OCI-LY3 (cell line): ENCODE measurements around the gene AANAT.

Experiments
- H2AFZ ChIP-seq: fragments of 200-600, 300-600 bp; shearing (Covaris generic); 2 replicates; pipeline ENCODE4 v1.6.0; 2014; ENCODE audit warnings: antibody characterized with exemption, low read depth, low read length
- H3K27ac ChIP-seq: fragments of 200-600, 300-600 bp; sonication (generic); 2 replicates; pipeline ENCODE4 v1.5.1; 2014; ENCODE audit warnings: mild to moderate bottlenecking, low read length, moderate library complexity, mixed read lengths
- H3K27me3 ChIP-seq: fragments of 200-600, 300-600 bp; sonication (generic); 2 replicates; pipeline ENCODE4 v1.6.1; 2014; ENCODE audit warnings: low read depth, low read length, mixed read lengths
- H3K36me3 ChIP-seq: fragments of 200-600, 300-600 bp; sonication (generic); replicated peaks from 2 replicates; pipeline ENCODE3; 2014; ENCODE audit warnings: low read depth, low read length, mixed read lengths
- H3K4me1 ChIP-seq: fragments of 300-600, 200-600 bp; sonication (generic); 2 replicates; pipeline ENCODE4 v1.6.1; 2014; ENCODE audit warnings: low read length, mixed read lengths
- H3K4me2 ChIP-seq: fragments of 200-600, 300-600 bp; sonication (generic); 2 replicates; pipeline ENCODE4 v1.6.1; 2014; ENCODE audit warnings: low read length, mixed read lengths
- H3K4me3 ChIP-seq: fragments of 300-600, 200-600 bp; sonication (generic); 2 replicates; pipeline ENCODE4 v1.5.1; 2014; ENCODE audit warnings: antibody characterized with exemption, mild to moderate bottlenecking, low read length, moderate library complexity
- H3K79me2 ChIP-seq: fragments of 300-600, 200-600 bp; shearing (Covaris generic); 2 replicates; pipeline ENCODE4 v1.6.1; 2014; ENCODE audit warnings: mild to moderate bottlenecking, low read length, mixed read lengths
- H3K9ac ChIP-seq: fragments of 300-600, 200-600 bp; shearing (Covaris generic); 2 replicates; pipeline ENCODE4 v1.6.0; 2014; ENCODE audit warnings: mild to moderate bottlenecking, low read length, moderate library complexity
- H3K9me3 ChIP-seq: fragments of 200-600, 300-600 bp; shearing (Covaris generic); 2 replicates; pipeline ENCODE4 v1.6.1; 2014; ENCODE audit warnings: low read length, mixed read lengths; ENCODE audit not compliant: insufficient read depth
- H4K20me1 ChIP-seq: fragments of 200-600, 300-600 bp; sonication (generic); 2 replicates; pipeline ENCODE4 v1.6.1; 2016; ENCODE audit warnings: low read length, mixed read lengths; ENCODE audit not compliant: insufficient read depth
- CTCF ChIP-seq: fragments of 200-600, 300-600 bp; sonication (generic); IDR thresholded peaks from 2 replicates; pipeline ENCODE4 v1.5.1; 2014; ENCODE audit warnings: antibody characterized with exemption, low read length, low read depth
- EZH2phosphoT487 ChIP-seq: fragments of 200-600 bp; shearing (Covaris generic); IDR thresholded peaks from 2 replicates; pipeline ENCODE4 v1.6.1; 2018; ENCODE audit warnings: antibody characterized with exemption, mixed run types, low read depth

AANAT gene

GRCh38 chr17:76428511-76428910 lies 38.9 kb upstream of the AANAT start:
- TF ChIP-seq CTCF: no peak
- no peak for TF ChIP-seq EZH2phosphoT487
- Histone ChIP-seq H3K27me3 (no peaks in the 10 kb centered on the region), H3K4me3 (no peak overlapping the region), H3K9ac (no peak overlapping the region), H3K27ac (no peak overlapping the region), H3K4me1 (peaks cover 10% of the 10 kb centered on the region), H3K36me3 (no peaks in the 10 kb centered on the region), H2AFZ (no peak overlapping the region), H3K9me3 (no peaks in the 10 kb centered on the region), H3K4me2 (0 out of 2 replicates have a peak overlapping the region, but pooled peaks have one; percentile 7), H4K20me1 (peaks cover 34% of the 10 kb centered on the region), H3K79me2 (peaks cover 47% of the 10 kb centered on the region)

GRCh38 chr17:76431509-76431908 lies 35.9 kb upstream of the AANAT start:
- Histone ChIP-seq H2AFZ (no peak overlapping the region), H4K20me1 (peaks cover 50% of the 10 kb centered on the region), H3K27ac (no peak overlapping the region), H3K4me2 (no peak overlapping the region), H3K9ac (no peak overlapping the region), H3K36me3 (no peaks in the 10 kb centered on the region), H3K4me1 (peaks cover 10% of the 10 kb centered on the region), H3K27me3 (no peaks in the 10 kb centered on the region), H3K79me2 (peaks cover 60% of the 10 kb centered on the region), H3K9me3 (no peaks in the 10 kb centered on the region), H3K4me3 (no peak overlapping the region)
- no peak for TF ChIP-seq CTCF
- TF ChIP-seq EZH2phosphoT487: no peak

GRCh38 chr17:76432004-76432403 lies 35.4 kb upstream of the AANAT start:
- Histone ChIP-seq H3K4me2 (no peak overlapping the region), H3K27me3 (no peaks in the 10 kb centered on the region)
- TF ChIP-seq CTCF (no peak), EZH2phosphoT487 (no peak)

GRCh38 chr17:76432712-76433336 lies 34.6 kb upstream of the AANAT start:
- no peaks in the 10 kb centered on the region for H3K36me3 ChIP-seq
- no peak overlapping the region for H2AFZ ChIP-seq
- H4K20me1 ChIP-seq: peaks cover 48% of the 10 kb centered on the region
- H3K4me3 ChIP-seq: no peak overlapping the region
- H3K9ac ChIP-seq: no peak overlapping the region
- no peak overlapping the region for H3K27ac ChIP-seq
- H3K4me1 ChIP-seq: peaks cover 8% of the 10 kb centered on the region
- peaks cover 69% of the 10 kb centered on the region for H3K79me2 ChIP-seq
- H3K9me3 ChIP-seq: no peaks in the 10 kb centered on the region
- TF ChIP-seq EZH2phosphoT487 (no peak), CTCF (0 out of 2 replicates have a peak, but pooled peaks have one; percentile 18)
- H3K4me2 ChIP-seq: no peak overlapping the region
- H3K27me3 ChIP-seq: no peaks in the 10 kb centered on the region

More at GRCh38 chr17:76432004-76432403, 35.4 kb upstream of the AANAT start:
- Histone ChIP-seq H3K27ac (no peak overlapping the region), H3K79me2 (peaks cover 64% of the 10 kb centered on the region), H3K4me1 (peaks cover 10% of the 10 kb centered on the region), H3K9me3 (no peaks in the 10 kb centered on the region), H3K36me3 (no peaks in the 10 kb centered on the region), H2AFZ (no peak overlapping the region), H4K20me1 (peaks cover 51% of the 10 kb centered on the region), H3K9ac (no peak overlapping the region), H3K4me3 (no peak overlapping the region)
